NCI-H2196 (cell line): ENCODE results near the gene ANXA10.
A peak's percentile ranks its signal among the peaks of the same experiment; 100 is the strongest.
"Not testable (repeated sequence)": the region's sequence is repeated elsewhere in the genome, so short reads cannot be mapped to it uniquely, and the experiment has no call there.

Experiments used
- DNase-seq: peaks from one replicate; lab custom pipeline; 2025; ENCODE audit not compliant: unreplicated experiment; lab: John Stamatoyannopoulos, UW

ANXA10 gene, protein sequence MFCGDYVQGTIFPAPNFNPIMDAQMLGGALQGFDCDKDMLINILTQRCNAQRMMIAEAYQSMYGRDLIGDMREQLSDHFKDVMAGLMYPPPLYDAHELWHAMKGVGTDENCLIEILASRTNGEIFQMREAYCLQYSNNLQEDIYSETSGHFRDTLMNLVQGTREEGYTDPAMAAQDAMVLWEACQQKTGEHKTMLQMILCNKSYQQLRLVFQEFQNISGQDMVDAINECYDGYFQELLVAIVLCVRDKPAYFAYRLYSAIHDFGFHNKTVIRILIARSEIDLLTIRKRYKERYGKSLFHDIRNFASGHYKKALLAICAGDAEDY

DNA sequence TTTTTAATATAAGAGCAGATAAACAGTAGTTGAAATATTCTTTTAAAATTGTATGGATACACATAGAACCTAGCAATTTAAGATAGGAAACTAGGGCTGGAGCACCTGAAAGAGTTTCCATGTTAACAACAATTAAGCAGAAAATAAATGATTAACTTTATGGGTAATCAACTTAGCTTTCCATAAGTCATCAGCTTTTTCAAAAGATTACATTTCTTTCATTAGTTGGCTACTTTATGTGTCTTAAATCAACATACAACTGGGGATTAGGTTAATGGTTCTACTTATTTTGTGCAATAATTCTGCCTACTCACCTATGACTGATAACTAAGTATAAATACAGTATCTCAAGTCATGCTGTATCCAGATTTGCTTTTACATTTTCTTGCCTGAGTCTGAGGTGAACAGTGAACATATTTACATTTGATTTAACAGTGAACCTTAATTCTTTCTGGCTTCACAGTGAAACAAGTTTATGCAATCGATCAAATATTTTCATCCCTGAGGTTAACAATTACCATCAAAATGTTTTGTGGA is at the start of gene ANXA10:
ANXA10 (plus strand) TSS at position 362 of the 537 bp plus-strand sequence; CDS start at position 526, 164 bp downstream.
- DNase-seq = no peak

DNA sequence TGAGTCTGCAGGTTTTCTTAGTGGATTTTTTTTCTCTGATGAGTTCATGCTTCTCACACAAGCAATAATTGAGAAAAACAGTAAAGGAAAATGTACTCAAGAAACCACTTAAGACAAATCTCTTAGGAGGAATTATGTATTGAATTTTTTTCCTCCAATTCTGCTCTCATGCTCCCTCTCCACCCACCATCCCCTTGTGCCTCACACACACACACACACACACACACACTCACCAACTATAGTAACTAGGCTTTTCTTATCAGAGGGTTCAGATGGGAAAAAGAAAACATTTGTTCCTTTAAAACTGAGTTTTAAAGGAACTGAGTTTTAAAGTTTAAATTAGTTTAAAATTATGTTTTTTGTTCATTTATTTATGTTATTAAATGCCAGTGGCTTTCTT is 47.0 kb upstream of the ANXA10 start:
- no peak for DNase-seq

DNA sequence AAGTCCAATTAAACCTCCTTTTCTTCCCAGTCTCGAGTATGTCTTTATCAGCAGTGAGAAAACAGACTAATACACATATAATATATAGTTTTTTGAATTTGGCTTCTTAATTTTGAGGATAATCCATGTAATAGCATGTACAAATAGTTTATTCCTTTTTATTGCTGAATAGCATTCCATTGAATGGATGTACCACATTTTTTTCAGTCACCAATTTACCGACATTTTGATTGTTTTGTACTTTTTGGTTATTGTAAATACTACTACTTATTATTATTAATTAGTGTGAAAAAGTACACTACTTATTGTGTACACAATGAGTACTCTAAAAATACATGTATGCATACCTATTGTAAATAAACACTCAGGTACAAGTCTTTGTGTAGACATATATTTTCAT is 42.3 kb upstream of the ANXA10 start:
- DNase-seq = no peak

DNA sequence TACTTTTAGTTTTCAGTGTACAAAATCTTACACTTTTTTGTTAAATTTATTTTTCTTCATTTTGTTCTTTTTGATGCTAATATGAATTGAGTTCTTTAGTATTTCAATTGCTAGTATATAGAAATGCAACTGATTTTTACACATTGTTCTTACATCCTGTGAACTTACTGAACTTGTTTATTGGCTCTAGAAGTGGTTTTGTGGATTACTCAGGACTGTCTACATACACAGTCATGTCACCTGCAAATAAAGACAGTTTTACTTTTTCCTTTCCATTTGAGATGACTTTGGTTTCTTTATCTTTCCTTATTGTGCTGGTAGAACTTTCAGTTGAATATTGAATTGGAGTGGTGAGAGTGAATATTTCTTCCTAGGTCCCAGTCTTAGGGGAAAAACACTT is 40.8 kb upstream of the ANXA10 start:
- DNase-seq = no peak

DNA sequence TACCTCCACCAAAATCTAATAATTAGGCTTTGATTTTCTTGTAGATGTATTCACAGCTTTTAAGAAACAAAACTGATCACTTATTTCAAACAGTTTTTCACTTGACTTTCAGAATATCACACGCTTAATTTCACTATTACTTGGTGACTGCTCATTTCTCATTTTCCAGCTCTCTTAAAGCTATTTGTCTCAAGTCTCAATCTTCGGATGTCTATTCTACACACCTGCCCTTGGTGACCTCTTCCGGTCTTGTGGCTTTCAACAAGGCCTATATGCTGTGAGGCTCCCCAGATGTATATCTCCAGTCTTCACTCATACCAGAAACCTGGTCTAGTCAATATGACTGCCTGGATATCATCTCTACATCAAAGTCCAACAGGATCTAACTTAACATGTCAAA is 34.9 kb upstream of the ANXA10 start:
- no peak for DNase-seq

DNA sequence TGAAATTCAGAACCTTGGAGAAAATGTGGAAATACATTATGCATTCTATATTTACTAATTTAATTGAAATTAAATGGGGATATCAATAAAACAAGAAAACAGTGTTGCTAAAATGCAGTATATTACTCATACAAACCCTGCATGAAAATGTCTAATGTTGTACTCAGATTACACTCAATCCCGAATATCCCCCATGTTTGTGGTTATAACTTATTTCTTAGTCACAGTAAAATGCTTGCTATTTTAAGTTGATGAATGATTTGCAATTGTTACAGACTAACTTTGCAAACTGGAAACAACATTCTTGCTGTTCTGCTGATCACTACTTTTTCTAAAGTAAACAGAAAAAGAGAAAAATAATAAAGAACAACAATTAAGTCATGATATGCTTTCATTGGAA is 33.1 kb upstream of the ANXA10 start:
- DNase-seq = no peak

DNA sequence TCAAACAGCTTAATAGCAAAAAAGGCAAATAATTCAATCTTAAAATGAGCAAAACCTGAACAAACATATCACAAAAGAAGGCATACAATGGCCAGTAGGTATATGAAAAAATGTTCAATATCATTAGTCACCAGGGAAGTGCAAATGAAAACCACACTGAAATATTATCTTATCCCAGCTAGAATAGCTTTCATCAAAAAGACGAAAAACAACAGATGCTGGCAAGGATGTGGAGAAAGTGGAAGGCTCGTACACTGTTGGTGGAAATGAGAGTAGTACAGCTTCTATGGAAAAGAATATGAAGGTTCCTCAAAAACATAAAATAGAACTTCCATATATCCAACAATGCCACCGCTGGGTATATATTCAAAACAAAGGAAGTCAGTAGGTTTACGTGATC is 29.3 kb upstream of the ANXA10 start:
- no peak for DNase-seq

DNA sequence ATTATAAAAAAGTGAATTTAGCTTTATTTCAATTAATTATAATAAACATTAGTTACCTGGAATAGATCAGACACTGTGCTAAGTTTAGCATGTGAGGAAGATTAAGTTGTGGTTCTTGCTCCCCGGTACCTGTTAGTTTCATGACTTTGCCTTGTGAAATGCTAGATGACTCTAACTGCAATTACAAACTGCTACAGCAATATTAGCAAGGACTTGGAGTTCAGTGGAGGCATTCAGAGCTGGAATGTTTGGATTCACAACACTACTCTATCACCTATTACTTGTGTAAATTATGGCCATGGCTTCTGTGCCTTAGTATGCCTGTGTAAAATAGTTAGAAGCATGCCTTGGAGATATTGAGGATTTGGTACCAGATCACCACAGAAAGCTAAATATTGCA is 21.4 kb upstream of the ANXA10 start:
- no peak for DNase-seq

DNA sequence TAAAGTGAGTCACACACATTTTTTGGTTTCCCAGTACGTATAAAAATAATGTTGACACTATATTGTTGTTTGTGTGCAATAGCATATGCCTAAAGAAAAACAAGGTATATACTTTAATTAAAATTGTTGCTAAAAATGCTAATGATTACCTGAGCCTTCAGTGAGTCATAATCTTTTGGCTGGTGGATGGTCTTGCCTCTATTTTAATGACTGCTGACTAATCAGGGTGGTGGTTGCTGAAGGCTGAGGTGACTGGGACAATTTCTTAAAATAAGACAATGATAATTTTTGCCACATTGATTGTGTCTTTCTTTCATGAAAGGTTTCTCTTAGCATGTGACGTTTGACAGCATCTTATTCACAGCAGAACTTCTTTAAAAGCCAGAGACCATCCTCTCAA is 21.0 kb upstream of the ANXA10 start:
- DNase-seq = no peak

DNA sequence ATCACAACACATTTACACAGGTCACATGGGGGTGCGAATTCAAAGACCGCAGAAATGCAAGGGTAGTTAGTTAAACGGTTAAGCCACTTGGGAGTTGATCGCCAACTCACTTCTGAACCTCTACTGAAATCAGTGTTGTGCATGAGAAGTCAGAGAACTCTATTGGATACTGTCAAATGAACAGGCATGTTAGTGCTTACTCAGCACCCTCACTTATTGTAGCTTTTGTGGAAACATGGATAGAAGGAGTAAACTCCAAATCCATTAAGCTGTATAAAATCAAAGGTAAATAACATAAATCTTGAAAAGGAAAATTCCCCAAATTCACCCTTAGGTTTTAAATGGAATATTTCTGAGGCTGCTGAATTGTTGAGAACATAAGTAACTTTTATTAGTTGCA is 17.5 kb upstream of the ANXA10 start:
- no peak for DNase-seq

DNA sequence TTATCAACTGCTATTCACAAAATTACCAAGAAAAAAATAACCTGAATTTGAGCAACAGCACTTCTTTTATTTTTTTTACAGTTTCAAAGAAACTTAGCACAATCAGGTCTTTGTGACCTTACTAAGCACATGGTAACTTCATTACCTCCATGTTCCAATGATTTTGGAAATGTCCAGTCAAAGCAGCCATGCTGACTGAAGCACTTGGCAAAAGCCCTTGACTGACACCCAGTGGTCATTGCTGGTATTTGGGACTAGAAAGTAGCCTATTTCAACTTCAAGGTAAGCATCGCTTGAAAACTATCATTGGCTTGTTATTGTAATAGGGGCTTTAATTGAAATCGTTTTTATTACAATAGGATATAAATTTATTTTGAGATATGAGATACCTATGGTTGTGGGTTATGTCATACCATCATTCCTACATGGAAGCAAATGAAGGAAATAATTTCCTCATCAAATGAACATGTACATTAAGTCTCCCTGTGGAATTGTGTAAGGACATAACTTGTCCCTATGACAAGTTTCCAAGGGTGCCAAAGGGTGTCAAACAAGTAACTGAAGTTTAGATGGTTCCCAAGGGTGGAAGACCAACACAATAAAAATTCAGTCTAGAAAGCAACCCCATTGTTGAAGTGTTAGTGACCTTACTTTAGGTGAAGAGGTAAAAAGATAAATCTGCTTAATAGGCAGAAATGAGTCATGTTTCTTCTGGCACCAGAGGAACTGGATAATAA is 15.2 kb upstream of the ANXA10 start:
- DNase-seq = peak; percentile 26

DNA sequence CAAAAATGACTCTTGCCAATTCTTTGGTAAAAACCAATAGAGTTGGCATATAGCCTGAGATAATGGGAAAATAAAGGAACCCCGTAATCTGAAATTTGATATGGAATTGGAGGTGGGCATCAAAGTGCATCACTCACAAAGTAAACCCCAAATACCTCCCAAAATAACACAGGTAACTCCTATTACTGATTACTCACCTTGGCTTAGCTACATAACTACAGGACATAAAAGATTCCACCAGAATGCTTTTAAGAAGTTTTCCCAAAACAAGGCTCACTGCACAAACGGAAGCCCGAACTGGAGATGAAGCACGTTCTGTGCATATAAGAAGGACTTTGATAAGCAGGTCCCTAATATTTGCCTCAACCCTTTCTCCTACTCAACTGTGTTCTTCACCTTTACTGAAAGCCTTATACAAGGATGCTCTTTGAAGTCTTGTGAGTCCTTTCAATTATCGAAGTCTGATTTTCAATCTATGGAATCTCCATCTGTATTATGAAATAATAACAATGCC is 14.6 kb upstream of the ANXA10 start:
- DNase-seq = no peak

DNA sequence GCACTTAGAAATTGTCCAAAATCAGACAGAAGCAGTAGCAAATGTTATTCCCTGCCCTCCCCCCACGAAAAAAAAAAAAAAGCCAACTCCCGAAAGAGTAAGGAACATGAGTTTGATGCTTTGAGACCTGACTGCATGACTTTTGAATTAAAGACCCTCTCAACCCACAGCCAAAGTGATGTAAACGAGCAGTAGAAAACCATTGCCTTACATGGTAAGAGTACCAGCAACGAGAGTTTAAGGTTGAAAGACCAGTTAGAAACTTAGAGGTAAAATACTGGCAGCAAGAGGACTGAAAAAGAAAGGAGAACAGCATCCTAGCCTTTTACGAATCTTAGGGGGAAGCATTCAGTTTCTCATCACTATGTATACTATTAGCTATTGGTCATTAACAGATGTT is 10.0 kb upstream of the ANXA10 start:
- no peak for DNase-seq

DNA sequence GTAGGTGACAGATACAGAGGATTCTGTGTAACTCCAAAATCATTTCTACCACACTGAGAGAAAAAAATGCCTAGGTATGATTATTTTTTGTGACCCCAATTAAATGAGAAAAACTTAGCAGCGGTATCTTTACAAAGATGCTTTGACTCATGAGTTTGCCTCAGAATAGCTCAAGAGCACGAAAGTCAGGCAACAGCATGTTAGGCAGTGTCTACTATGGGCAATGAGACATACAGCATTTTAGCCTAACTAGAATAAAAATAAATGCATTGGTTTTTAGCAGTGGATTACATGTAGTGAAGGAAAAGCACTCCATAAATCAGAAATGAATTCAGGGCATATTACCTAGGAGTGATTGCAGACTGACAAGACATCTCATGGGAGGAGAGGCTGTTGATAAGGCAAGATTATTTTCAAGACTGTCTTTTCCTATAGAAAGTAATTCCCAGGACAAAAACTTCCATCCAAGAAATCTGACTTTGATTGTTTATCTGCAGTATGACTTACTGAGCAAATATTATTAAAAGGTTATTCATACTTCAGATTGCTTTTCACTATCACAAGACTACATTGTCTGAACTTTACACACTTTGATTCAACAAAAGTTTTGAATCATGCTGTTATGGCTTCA is 3.6 kb downstream of the ANXA10 start:
- DNase-seq = no peak

DNA sequence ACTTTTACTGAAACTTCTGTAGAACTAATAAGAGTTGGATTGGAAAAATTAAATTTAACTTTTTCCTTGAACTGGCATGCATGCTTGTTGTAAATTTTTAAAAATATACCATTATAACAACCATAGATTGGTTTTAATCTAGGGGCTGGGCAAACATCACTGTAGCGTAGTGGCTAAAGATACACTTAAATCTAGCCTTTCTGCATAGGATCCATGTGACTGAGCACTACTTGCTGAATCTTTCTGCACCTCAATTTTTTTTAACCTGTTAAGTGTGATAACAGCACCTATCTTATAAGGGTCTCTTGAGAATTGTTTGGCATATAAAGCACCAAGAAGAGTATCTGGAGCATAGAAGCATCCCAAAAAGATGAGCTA is 4.1 kb downstream of the ANXA10 start:
- DNase-seq = no peak

DNA sequence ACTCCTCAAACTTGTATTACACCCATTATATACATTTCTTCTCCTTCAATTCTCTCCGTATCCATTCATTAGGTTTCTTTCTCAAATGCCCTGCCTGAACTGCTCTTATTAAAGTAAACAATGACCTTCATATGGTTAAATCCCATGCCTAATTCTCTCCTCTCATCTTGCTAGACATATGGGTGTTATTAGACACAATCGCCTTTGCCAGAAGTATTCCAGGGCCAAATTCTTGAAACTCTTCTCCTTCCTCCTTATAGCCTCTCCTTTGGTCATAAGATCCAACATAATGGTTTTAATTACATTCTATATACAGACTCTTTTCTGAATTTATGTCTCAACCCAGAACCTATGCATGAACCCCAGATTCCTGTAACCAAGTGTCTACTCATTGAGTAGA is 4.8 kb downstream of the ANXA10 start:
- no peak for DNase-seq

DNA sequence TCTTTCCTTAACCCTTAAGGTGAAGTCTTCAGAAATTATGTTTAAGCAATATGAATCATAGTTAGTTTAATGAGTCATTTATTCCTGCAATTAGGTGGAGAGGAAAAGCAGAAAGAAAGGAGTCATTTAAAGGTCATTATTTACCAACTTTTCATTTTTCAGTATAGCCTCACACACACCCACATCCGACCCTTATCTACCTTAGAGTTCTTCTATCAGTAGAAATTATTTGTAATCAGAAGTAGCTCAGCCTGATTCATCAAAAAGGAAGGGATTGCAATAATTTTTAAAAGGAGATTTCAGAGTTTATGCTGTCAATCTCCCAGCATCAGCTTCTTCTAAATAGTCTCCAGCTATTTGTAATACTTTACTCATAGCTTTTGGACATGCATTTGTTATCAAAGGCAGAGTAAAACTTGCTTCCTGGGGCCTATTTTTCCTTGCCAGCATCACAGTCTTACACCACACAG is 5.9 kb downstream of the ANXA10 start:
- DNase-seq = no peak

DNA sequence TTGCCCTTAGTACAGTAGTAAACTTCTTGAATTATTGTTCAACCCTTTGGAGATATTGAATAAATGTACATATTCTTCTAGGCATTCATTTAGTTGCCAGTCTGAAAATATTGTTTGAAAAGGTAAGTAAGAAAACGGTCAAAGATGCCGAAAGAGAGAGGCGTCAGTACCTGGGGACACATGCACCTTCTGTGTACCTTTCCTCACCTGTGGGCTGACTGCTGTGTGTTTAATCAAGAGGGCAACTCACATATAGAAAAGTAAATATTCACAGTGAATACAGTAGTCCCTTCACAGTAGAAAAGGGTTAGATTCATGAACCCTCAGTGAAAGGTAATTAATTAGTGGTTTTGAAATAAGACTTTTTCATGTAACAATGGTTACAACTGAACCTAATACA is 6.9 kb downstream of the ANXA10 start:
- no peak for DNase-seq

DNA sequence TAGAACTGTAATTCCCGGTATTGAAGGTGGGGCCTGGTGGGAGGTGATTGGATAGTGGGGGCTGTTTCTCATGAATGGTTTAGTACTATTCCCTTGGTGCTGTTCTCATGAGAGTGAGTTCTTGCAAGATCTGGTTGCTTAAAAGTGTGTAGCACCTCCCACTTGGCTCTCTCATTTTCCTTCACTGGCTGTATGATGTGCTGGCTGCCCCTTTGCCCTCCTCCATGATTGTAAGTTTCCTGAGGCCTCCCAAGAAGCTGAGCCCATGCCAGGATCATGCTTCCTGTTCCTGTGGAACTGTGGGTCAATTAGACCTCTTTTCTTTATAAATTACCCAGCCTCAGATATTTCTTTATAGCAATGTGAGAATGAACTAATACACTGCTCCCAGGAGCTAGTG is 8.7 kb downstream of the ANXA10 start:
- no peak for DNase-seq

DNA sequence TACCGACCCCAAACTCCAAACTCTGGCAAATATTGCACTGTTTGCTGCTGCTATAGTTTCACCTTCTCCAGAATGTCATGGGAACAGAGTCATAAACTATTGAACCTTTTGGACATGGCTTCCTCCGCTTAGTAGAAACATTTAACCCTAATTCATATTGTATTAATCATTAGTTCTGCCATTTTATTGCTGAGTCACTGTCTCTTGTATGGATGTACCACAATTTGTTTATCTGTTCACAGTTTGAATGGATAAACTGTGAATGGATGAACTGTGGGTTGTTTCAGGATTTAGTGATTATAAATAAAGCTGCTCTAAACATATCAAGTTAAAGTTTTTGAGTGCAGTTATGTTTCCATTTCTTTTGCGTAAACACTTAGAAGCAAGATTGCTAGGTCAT is 10.1 kb downstream of the ANXA10 start:
- DNase-seq = no peak

DNA sequence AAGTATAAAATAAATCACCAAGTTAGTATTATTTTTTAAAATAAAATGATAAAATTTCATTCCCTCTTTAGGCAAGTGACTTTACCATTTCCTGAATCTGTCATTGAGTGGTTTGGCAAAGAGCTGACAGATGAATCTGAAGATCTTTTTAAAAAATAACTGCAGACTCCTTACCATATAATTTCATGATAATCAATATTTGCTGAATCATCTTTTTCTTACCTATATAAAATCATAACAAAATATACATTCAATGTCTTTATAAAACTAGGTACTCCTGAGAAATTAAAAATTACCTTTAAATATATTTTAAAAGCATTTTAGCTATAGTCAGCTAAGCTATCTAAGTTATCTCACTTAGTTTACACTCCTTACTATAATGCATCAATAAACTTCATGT is 17.2 kb downstream of the ANXA10 start:
- no peak for DNase-seq

DNA sequence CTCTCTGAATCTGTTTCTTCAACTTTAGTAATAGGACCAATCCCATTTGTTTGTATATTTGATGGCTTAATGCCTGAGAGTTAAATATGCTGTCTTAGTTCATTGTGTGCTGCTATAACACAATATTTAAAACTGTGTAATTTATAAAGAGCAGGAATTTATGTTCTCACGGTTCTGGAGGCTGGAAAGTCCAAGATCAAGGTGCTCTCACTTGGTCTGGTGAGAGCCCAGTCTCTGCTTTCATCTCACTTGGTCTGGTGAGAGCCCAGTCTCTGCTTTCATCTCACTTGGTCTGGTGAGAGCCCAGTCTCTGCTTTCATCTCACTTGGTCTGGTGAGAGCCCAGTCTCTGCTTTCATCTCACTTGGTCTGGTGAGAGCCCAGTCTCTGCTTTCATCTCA is 20.7 kb downstream of the ANXA10 start:
- DNase-seq = not testable (repeated sequence)
